Activated T-helper 1 cell treated with Interleukin-2 at 50 U/mL for 16 hours (primary cell): Measurements from ENCODE around the gene KRCC1.
"Not testable (repeated sequence)": the region's sequence is repeated elsewhere in the genome, so short reads cannot be mapped to it uniquely, and the experiment has no call there.

ENCODE experiments used
- DNase-seq: peaks from one replicate; pipeline ENCODE4 v3.0.0-alpha.2; 2020; ENCODE audit warnings: low read depth

Gene KRCC1

GRCh38 chr2:88074854-88075292 is 19.3 kb upstream of the KRCC1 start:
- DNase-seq: no peak

- DNase-seq: no peak
Measured at GRCh38 chr2:88074150-88074549, 18.6 kb upstream of the KRCC1 start.

GRCh38 chr2:88071365-88071764 is 15.8 kb upstream of the KRCC1 start:
- DNase-seq: no peak

GRCh38 chr2:88070055-88070454 is 14.5 kb upstream of the KRCC1 start:
- DNase-seq: no peak

GRCh38 chr2:88069117-88069516 is 13.5 kb upstream of the KRCC1 start:
- DNase-seq: no peak

GRCh38 chr2:88068044-88068443 is 12.5 kb upstream of the KRCC1 start:
- no peak for DNase-seq

GRCh38 chr2:88067598-88067997 is 12.0 kb upstream of the KRCC1 start, which contains the start of gene SMYD1:
SMYD1 (plus strand) TSS chr2:88067825; CDS start chr2:88067865, 40 bp downstream.
- no peak for DNase-seq

GRCh38 chr2:88067189-88067588 is 11.6 kb upstream of the KRCC1 start:
- no peak for DNase-seq

- DNase-seq: no peak
Measured at GRCh38 chr2:88066543-88066942, 11.0 kb upstream of the KRCC1 start.

- no peak for DNase-seq
Measured at GRCh38 chr2:88061295-88061694, 5.7 kb upstream of the KRCC1 start.

GRCh38 chr2:88060907-88061275 is 5.3 kb upstream of the KRCC1 start:
- no peak for DNase-seq

GRCh38 chr2:88059979-88060906 is 4.7 kb upstream of the KRCC1 start:
- DNase-seq: no peak

- no peak for DNase-seq
Measured at GRCh38 chr2:88058191-88058590, 2.6 kb upstream of the KRCC1 start.

GRCh38 chr2:88057437-88057844 is 1.9 kb upstream of the KRCC1 start:
- no peak for DNase-seq

GRCh38 chr2:88054782-88055370 is 707 bp downstream of the KRCC1 start:
- no peak for DNase-seq

- DNase-seq: no peak
Measured at GRCh38 chr2:88053934-88054781, 1.4 kb downstream of the KRCC1 start.

- DNase-seq: no peak
Measured at GRCh38 chr2:88053296-88053695, 2.3 kb downstream of the KRCC1 start.

GRCh38 chr2:88051792-88052191 is 3.8 kb downstream of the KRCC1 start:
- DNase-seq: no peak

GRCh38 chr2:88049622-88050021 is 6.0 kb downstream of the KRCC1 start:
- no peak for DNase-seq

- DNase-seq: no peak
Measured at GRCh38 chr2:88048541-88048940, 7.0 kb downstream of the KRCC1 start.

GRCh38 chr2:88045561-88045960 is 10.0 kb downstream of the KRCC1 start:
- DNase-seq: not testable (repeated sequence)

- no peak for DNase-seq
Measured at GRCh38 chr2:88042476-88042875, 13.1 kb downstream of the KRCC1 start.
